Measurements from ENCODE around the gene PSORS1C2.

PSORS1C2 gene

DNA sequence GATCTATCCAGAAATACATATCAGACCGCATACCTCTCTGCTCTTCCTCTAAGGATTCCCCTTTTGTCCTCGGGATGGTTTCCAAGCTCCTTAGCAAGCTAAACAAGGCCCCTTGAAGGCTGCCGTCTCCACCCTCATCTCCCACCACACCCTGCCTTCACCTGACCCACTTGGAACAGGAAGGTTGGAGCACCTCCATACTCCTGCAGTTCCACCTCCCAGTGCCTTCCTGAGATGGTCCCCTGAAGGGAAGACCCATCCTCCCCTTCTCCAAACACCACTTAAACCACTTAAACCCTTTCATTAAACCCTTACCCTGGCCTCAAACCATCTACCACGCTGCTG is 40.1 kb upstream of the PSORS1C2 start:
- Histone ChIP-seq H3K4me3 (ENCODE audit: low read depth, low read length) (no peak overlapping the region), H3K36me3 (no peaks in the 10 kb centered on the region), H3K4me1 (no peaks in the 10 kb centered on the region), H3K9me3 (no peaks in the 10 kb centered on the region), H3K27me3 (no peaks in the 10 kb centered on the region)
- TF ChIP-seq, protein P1, sequence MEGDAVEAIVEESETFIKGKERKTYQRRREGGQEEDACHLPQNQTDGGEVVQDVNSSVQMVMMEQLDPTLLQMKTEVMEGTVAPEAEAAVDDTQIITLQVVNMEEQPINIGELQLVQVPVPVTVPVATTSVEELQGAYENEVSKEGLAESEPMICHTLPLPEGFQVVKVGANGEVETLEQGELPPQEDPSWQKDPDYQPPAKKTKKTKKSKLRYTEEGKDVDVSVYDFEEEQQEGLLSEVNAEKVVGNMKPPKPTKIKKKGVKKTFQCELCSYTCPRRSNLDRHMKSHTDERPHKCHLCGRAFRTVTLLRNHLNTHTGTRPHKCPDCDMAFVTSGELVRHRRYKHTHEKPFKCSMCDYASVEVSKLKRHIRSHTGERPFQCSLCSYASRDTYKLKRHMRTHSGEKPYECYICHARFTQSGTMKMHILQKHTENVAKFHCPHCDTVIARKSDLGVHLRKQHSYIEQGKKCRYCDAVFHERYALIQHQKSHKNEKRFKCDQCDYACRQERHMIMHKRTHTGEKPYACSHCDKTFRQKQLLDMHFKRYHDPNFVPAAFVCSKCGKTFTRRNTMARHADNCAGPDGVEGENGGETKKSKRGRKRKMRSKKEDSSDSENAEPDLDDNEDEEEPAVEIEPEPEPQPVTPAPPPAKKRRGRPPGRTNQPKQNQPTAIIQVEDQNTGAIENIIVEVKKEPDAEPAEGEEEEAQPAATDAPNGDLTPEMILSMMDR (IDR thresholded peaks at IDR 0.05; ENCODE audit: low read depth, low read length): no peak
- DNase-seq: no peak

DNA sequence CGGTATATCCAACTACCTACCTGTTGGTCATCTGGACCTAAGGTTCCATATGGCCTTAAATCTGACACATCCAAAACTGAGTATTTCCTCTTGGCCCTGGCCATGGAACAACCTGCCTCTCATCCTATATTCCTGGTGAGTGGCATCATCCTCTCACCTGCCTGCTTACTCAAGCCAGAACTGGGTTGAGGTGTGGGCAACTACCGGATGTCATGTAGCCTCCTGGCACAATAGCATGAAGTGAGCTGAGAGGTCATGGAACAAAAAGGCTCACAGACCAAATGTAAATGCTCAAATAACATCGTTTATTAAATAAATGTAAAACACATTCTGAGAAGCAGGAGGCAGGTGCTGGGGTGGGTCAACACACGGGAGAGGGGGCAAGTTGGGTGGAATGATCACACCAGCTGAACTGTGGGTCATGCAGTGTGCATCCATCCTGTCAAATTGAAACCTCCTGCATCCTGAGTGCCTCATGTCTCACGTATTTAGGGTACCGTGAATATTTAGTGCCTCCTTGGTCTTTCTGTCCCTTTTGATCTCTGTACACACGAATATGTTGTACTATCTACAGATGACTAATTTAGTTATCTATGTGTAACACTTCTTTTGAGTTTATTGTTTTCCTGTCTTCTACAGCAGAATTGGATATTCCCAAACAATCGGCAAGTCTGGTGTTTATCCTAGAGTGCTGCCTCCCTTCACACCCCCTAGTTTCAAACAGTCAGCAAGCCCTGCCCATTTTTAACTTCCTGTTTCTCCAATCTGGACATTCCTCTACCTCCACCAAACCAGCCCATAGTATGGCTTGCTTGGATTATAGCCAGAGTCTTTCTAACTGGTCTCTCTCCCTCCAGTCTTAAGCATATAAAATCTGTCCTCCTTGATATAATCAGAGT is 39.5 kb upstream of the PSORS1C2 start:
- H3K9me3 ChIP-seq: no peaks in the 10 kb centered on the region
- no peak for DNase-seq
- H3K4me3 ChIP-seq (ENCODE audit: low read depth, low read length): no peak overlapping the region
- no peaks in the 10 kb centered on the region for H3K4me1 ChIP-seq
- no peaks in the 10 kb centered on the region for H3K36me3 ChIP-seq
- no peaks in the 10 kb centered on the region for H3K27me3 ChIP-seq
- TF ChIP-seq, protein P1 (IDR thresholded peaks at IDR 0.05; ENCODE audit: low read depth, low read length): no peak

DNA sequence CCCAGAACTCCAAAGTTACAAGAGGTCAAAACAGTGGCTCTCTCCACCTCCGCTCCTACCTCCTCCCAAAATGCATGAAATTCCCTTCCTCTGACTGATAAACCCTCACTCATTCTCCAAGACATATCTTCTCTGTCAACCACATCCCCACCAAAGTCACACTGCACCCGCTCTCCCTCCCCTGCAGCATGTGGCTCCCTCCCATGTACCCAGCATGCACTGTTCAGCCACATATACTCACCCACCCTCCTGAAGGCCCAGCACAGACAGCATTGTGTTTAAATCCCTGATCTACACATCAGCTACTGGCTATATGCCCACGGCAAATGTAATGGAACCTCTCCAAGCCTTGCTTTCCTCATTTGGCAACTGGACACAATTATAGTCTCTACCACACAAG is 37.1 kb upstream of the PSORS1C2 start:
- H3K9me3 ChIP-seq: no peaks in the 10 kb centered on the region
- TF ChIP-seq, protein P1 (IDR thresholded peaks at IDR 0.05; ENCODE audit: low read depth, low read length): no peak
- no peak for DNase-seq
- no peak overlapping the region for H3K4me3 ChIP-seq (ENCODE audit: low read depth, low read length)
- no peaks in the 10 kb centered on the region for H3K4me1 ChIP-seq
- no peaks in the 10 kb centered on the region for H3K36me3 ChIP-seq
- H3K27me3 ChIP-seq: no peaks in the 10 kb centered on the region

DNA sequence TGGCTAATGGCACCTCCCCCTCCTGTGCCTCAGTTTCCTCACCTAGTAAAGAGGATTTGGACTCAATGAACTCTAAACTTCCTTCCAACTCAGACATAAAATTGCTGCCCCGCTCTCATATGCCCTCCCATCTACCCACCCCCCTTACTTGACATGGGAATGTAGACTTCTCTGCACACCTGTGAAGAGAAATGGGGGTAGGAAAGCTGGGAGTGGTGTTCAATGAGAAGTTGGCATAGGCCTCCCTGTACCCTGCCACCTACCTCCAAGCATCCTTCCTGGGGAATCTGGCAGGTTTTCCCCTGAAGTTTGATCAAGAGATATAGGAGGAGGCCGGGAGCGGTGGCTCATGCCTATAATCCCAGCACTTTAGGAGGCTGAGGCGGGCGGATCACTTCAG is 35.5 kb upstream of the PSORS1C2 start:
- Histone ChIP-seq H3K27me3 (no peaks in the 10 kb centered on the region), H3K9me3 (no peaks in the 10 kb centered on the region), H3K4me3 (ENCODE audit: low read depth, low read length) (no peak overlapping the region), H3K36me3 (no peaks in the 10 kb centered on the region), H3K4me1 (no peaks in the 10 kb centered on the region)
- TF ChIP-seq, protein P1 (IDR thresholded peaks at IDR 0.05; ENCODE audit: low read depth, low read length): no peak
- no peak for DNase-seq

DNA sequence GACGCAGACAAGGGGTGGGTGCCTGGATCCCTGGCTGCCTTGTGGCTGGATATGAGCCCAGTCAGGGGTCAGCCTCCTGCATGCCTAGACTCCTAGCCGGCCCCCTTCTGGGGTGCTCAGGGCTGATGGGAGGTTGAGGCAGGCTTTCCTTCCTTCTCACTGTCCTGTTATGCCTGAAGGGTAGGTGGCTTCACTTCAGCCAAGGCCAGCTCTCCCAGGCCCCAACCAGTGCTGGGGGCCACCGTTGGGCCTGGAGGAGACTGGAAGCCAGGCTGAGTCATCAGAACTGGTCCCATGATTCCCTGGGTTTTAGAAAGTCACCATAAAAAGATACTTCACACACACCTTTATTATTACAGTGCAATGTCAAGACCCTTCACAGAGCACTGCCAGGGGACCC is 34.5 kb upstream of the PSORS1C2 start:
- no peaks in the 10 kb centered on the region for H3K9me3 ChIP-seq
- DNase-seq: no peak
- H3K36me3 ChIP-seq: no peaks in the 10 kb centered on the region
- TF ChIP-seq, protein P1 (IDR thresholded peaks at IDR 0.05; ENCODE audit: low read depth, low read length): no peak
- no peaks in the 10 kb centered on the region for H3K27me3 ChIP-seq
- no peaks in the 10 kb centered on the region for H3K4me1 ChIP-seq
- H3K4me3 ChIP-seq (ENCODE audit: low read depth, low read length): no peak overlapping the region

DNA sequence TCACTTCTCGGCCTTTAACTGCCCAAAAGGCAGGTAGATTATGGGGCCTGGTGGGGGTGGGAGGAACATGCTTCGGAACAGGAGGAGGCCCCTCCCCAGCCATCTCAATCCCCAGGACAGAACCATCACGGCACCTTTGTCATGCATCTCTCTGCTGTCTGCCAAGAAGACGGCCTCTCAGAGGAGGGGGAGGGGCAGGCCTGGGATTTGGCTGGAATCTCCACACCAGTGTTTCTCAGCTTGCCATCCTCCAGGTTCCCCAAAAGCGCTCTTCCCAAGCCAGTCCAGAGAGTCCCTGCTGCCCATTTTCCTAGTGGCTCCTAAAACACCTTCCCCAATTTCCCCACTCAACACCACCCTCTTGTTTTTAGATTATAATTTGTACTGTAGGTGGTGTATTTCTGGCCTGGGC is 34.1 kb upstream of the PSORS1C2 start:
- no peaks in the 10 kb centered on the region for H3K36me3 ChIP-seq
- DNase-seq: no peak
- no peak overlapping the region for H3K4me3 ChIP-seq (ENCODE audit: low read depth, low read length)
- H3K9me3 ChIP-seq: no peaks in the 10 kb centered on the region
- TF ChIP-seq, protein P1 (IDR thresholded peaks at IDR 0.05; ENCODE audit: low read depth, low read length): no peak
- no peaks in the 10 kb centered on the region for H3K27me3 ChIP-seq
- no peaks in the 10 kb centered on the region for H3K4me1 ChIP-seq

Data from BE2C (cell line).